WTC11 (cell line): ENCODE measurements around the gene CACNA1E. TPM values are rescaled to one million over a fixed set of nuclear protein-coding genes. Genes with fewer than 3 reads are reported as not detected.

Experiments used
- ATAC-seq: fragments of 200-7000 bp; cut with Tn5 transposase; 2 replicates; pipeline ENCODE4 v1.10.0; 2021; ENCODE audit warnings: mild to moderate bottlenecking, moderate library complexity
- CTCF ChIA-PET: fragments of 300-600 bp; sonication (Branson Sonifier 250); formaldehyde crosslinking; loops from one replicate; lab custom pipeline; 2021; ENCODE audit warnings: antibody characterized with exemption; lab: Charles Lee
- POLR2A ChIA-PET: fragments of 350-600 bp; sonication (Branson Sonifier 250); formaldehyde crosslinking; loops from one replicate; lab custom pipeline; 2021; ENCODE audit warnings: antibody characterized with exemption; lab: Charles Lee
- DNase-seq: peaks from one replicate; pipeline ENCODE4 v3.0.0; 2021; ENCODE audit warnings: low spot score
- H3K27ac Mint-ChIP-seq: 2 replicates; pipeline ENCODE4 v1.8.0; 2021; ENCODE audit warnings: mixed read lengths
- H3K27me3 Mint-ChIP-seq: 2 replicates; pipeline ENCODE4 v1.8.0; 2021; ENCODE audit warnings: low read depth, mild to moderate bottlenecking, moderate library complexity, mixed read lengths
- H3K36me3 Mint-ChIP-seq: 2 replicates; pipeline ENCODE4 v1.8.0; 2021; ENCODE audit warnings: mixed read lengths
- H3K4me1 Mint-ChIP-seq: 2 replicates; pipeline ENCODE4 v1.8.0; 2022; ENCODE audit warnings: mixed read lengths
- H3K4me3 Mint-ChIP-seq: 2 replicates; pipeline ENCODE4 v1.8.0; 2021; ENCODE audit warnings: mild to moderate bottlenecking, moderate library complexity, mixed read lengths
- H3K9me3 Mint-ChIP-seq: 2 replicates; pipeline ENCODE4 v1.8.0; 2021; ENCODE audit warnings: mixed read lengths
- ATF1 ChIP-seq: sonication (generic); formaldehyde crosslinking; IDR thresholded peaks from 2 replicates; pipeline ENCODE4 v1.8.1; 2023; ENCODE audit warnings: mild to moderate bottlenecking, moderate library complexity, missing genetic modification reagents
- ATF6 ChIP-seq: sonication (generic); formaldehyde crosslinking; IDR thresholded peaks from 2 replicates; pipeline ENCODE4 v1.8.1; 2023; ENCODE audit warnings: mild to moderate bottlenecking, missing genetic modification reagents
- CREM ChIP-seq: sonication (generic); formaldehyde crosslinking; IDR thresholded peaks from 2 replicates; pipeline ENCODE4 v1.8.1; 2022; ENCODE audit warnings: mild to moderate bottlenecking, missing genetic modification reagents, moderate library complexity
- GRHL2 ChIP-seq: fragments of 250-450 bp; sonication (Bioruptor Pico); IDR thresholded peaks from 2 replicates; pipeline ENCODE4 v1.8.0; 2022; ENCODE audit warnings: mild to moderate bottlenecking, moderate library complexity; ENCODE audit not compliant: insufficient replicate concordance, severe bottlenecking
- MYBL2 ChIP-seq: sonication (generic); formaldehyde crosslinking; IDR thresholded peaks from 2 replicates; pipeline ENCODE4 v1.8.1; 2023; ENCODE audit warnings: mild to moderate bottlenecking, moderate library complexity, missing genetic modification reagents
- NFATC4 ChIP-seq: fragments of 250-450 bp; sonication (Bioruptor Pico); IDR thresholded peaks from 2 replicates; pipeline ENCODE4 v1.9.0; 2021; ENCODE audit warnings: mild to moderate bottlenecking
- NFYB ChIP-seq: sonication (generic); formaldehyde crosslinking; conservative IDR thresholded peaks from 2 replicates; pipeline ENCODE4 v1.8.0; 2022; ENCODE audit warnings: low read depth, missing genetic modification reagents
- NR3C1 ChIP-seq: sonication (generic); formaldehyde crosslinking; conservative IDR thresholded peaks from 2 replicates; pipeline ENCODE4 v1.8.1; 2023; ENCODE audit warnings: low read depth, mild to moderate bottlenecking, missing genetic modification reagents
- OVOL2 ChIP-seq: fragments of 250-450 bp; sonication (Bioruptor Pico); IDR thresholded peaks from 2 replicates; pipeline ENCODE4 v1.9.0; 2021; ENCODE audit warnings: mild to moderate bottlenecking, borderline replicate concordance
- ZMAT4 ChIP-seq: fragments of 250-450 bp; sonication (Bioruptor Pico); IDR thresholded peaks from 2 replicates; pipeline ENCODE4 v1.9.0; 2021; ENCODE audit warnings: mild to moderate bottlenecking
- ZNF317 ChIP-seq: sonication (generic); formaldehyde crosslinking; IDR thresholded peaks from 2 replicates; pipeline ENCODE4 v1.8.1; 2023; ENCODE audit warnings: low read depth, mild to moderate bottlenecking, moderate library complexity, missing genetic modification reagents, borderline replicate concordance
- total RNA-seq: library from RNA; stranded (reverse); gene quantifications from 3 replicates; pipeline ENCODE4 v1.2.3, GENCODE V29; 2021
- TF ChIP-seq, protein P1 (sequence below): fragments of 250-450 bp; sonication (Bioruptor Pico); IDR thresholded peaks from 2 replicates; pipeline ENCODE4 v1.9.0; 2021; ENCODE audit warnings: mild to moderate bottlenecking
- TF ChIP-seq, protein P2 (sequence below): fragments of 250-450 bp; sonication (Bioruptor Pico); IDR thresholded peaks from 2 replicates; pipeline ENCODE4 v1.8.0; 2021; ENCODE audit warnings: mild to moderate bottlenecking
- TF ChIP-seq, protein P3 (sequence below): sonication (generic); formaldehyde crosslinking; IDR thresholded peaks from 2 replicates; pipeline ENCODE4 v1.8.1; 2022; ENCODE audit warnings: low read depth, mild to moderate bottlenecking, moderate library complexity, missing genetic modification reagents, borderline replicate concordance
- TF ChIP-seq, protein P4 (sequence below): sonication (generic); formaldehyde crosslinking; IDR thresholded peaks from 2 replicates; pipeline ENCODE4 v1.8.0; 2022; ENCODE audit warnings: mild to moderate bottlenecking, missing genetic modification reagents
- TF ChIP-seq, protein P5 (sequence below): sonication (generic); formaldehyde crosslinking; conservative IDR thresholded peaks from 2 replicates; pipeline ENCODE4 v1.8.1; 2022; ENCODE audit warnings: mild to moderate bottlenecking, missing genetic modification reagents

Gene CACNA1E
- total RNA-seq, 1 experiment from 2014 or later: 0.63 TPM

DNA sequence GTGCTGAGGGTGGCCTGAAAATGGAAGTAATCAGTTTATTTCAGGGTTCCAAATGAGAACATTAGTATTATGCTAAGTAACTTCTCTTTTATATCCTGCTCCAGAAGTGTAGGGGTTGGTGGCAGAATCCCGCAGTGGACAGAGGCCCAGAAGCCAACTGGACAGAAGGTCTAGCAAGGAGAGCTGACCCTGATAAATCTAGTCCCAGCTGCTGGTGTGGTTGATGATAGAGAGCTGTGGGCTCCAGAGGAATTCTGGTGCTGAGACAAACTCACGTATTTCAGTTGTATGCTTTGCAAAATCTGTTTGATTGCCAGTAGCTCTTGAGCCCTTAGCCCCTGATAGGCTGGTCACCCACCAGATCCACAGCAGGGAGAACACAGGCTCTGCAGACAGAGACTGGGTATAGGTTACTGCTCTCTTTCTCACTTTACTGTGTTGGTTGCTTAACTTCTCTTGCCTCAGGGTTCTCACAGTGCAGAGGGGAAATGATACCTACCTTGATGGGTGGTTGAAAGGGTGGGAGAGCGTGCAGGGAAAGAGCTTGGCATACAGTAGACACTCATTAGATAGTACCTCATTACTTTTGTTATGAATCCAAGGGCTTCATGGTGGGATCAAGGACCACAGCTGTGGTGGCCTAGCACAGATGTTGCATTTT lies 29.6 kb upstream of the CACNA1E start:
- ChIA-PET POLR2A (no interaction called here), CTCF (no interaction called here)
- ATAC-seq (no peak), DNase-seq (no peak)
- H3K9me3 Mint-ChIP-seq: peaks cover 22% of the 10 kb centered on the region
- H3K27me3 Mint-ChIP-seq: peaks cover 8% of the 10 kb centered on the region
- H3K27ac Mint-ChIP-seq: no peak overlapping the region
- H3K4me1 Mint-ChIP-seq: no peaks in the 10 kb centered on the region
- no peak overlapping the region for H3K4me3 Mint-ChIP-seq
- peaks cover 4% of the 10 kb centered on the region; the same call in 1 of the 2 replicates for H3K36me3 Mint-ChIP-seq
- TF ChIP-seq GRHL2 (no peak), MYBL2 (no peak), NFYB (CRISPR knock-in tag) (no peak), NFATC4 (CRISPR knock-in tag) (no peak)
- TF ChIP-seq, protein P1, sequence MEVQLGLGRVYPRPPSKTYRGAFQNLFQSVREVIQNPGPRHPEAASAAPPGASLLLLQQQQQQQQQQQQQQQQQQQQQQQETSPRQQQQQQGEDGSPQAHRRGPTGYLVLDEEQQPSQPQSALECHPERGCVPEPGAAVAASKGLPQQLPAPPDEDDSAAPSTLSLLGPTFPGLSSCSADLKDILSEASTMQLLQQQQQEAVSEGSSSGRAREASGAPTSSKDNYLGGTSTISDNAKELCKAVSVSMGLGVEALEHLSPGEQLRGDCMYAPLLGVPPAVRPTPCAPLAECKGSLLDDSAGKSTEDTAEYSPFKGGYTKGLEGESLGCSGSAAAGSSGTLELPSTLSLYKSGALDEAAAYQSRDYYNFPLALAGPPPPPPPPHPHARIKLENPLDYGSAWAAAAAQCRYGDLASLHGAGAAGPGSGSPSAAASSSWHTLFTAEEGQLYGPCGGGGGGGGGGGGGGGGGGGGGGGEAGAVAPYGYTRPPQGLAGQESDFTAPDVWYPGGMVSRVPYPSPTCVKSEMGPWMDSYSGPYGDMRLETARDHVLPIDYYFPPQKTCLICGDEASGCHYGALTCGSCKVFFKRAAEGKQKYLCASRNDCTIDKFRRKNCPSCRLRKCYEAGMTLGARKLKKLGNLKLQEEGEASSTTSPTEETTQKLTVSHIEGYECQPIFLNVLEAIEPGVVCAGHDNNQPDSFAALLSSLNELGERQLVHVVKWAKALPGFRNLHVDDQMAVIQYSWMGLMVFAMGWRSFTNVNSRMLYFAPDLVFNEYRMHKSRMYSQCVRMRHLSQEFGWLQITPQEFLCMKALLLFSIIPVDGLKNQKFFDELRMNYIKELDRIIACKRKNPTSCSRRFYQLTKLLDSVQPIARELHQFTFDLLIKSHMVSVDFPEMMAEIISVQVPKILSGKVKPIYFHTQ (CRISPR knock-in tag): no peak

- Mint-ChIP-seq H3K4me3 (no peak overlapping the region), H3K36me3 (peaks cover 4% of the 10 kb centered on the region), H3K9me3 (peaks cover 45% of the 10 kb centered on the region), H3K27ac (no peak overlapping the region), H3K4me1 (no peaks in the 10 kb centered on the region)
- CTCF ChIA-PET: interaction anchor here (0.9 kb wide), 1 partner anchor 22 kb away, joined by 3 read pairs; no protein-coding TSS in a partner anchor
- TF ChIP-seq, protein P2, sequence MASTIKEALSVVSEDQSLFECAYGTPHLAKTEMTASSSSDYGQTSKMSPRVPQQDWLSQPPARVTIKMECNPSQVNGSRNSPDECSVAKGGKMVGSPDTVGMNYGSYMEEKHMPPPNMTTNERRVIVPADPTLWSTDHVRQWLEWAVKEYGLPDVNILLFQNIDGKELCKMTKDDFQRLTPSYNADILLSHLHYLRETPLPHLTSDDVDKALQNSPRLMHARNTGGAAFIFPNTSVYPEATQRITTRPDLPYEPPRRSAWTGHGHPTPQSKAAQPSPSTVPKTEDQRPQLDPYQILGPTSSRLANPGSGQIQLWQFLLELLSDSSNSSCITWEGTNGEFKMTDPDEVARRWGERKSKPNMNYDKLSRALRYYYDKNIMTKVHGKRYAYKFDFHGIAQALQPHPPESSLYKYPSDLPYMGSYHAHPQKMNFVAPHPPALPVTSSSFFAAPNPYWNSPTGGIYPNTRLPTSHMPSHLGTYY (CRISPR knock-in tag): no peak
- TF ChIP-seq, protein P3, sequence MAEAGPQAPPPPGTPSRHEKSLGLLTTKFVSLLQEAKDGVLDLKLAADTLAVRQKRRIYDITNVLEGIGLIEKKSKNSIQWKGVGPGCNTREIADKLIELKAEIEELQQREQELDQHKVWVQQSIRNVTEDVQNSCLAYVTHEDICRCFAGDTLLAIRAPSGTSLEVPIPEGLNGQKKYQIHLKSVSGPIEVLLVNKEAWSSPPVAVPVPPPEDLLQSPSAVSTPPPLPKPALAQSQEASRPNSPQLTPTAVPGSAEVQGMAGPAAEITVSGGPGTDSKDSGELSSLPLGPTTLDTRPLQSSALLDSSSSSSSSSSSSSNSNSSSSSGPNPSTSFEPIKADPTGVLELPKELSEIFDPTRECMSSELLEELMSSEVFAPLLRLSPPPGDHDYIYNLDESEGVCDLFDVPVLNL: no peak
- no peak for TF ChIP-seq CREM (CRISPR knock-in tag)
- TF ChIP-seq, all 79 proteins: peak for 0
- POLR2A ChIA-PET: no interaction called here
- ATAC-seq (no peak), DNase-seq (no peak)
- peaks cover 8% of the 10 kb centered on the region for H3K27me3 Mint-ChIP-seq
Measured at GRCh38 chr1:181456551-181456950, 26.8 kb upstream of the CACNA1E start.

DNA sequence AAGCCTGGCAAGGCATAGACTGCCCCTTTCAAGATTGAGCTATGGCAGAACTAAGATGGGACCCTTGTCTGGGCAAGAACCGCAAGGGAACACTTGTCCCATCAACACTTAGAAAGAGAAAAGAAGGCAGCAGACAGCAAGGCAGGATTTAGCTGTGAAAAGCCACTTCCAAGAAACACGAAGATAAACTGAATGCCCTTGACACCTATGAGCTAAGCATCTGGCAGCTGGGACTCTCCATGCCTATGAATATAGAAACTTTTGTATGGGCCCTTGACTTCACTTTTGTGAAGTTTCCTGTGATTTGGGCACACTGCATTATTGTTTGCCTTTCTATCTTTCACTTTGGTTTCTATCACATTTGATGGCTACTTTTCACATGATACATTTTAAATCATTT lies 24.9 kb upstream of the CACNA1E start:
- no peak for ATAC-seq
- TF ChIP-seq ATF6 (no peak), NR3C1 (no peak), ATF1 (no peak), ZNF317 (CRISPR knock-in tag) (no peak), ZMAT4 (CRISPR knock-in tag) (no peak), OVOL2 (CRISPR knock-in tag) (no peak)
- TF ChIP-seq, protein P4, sequence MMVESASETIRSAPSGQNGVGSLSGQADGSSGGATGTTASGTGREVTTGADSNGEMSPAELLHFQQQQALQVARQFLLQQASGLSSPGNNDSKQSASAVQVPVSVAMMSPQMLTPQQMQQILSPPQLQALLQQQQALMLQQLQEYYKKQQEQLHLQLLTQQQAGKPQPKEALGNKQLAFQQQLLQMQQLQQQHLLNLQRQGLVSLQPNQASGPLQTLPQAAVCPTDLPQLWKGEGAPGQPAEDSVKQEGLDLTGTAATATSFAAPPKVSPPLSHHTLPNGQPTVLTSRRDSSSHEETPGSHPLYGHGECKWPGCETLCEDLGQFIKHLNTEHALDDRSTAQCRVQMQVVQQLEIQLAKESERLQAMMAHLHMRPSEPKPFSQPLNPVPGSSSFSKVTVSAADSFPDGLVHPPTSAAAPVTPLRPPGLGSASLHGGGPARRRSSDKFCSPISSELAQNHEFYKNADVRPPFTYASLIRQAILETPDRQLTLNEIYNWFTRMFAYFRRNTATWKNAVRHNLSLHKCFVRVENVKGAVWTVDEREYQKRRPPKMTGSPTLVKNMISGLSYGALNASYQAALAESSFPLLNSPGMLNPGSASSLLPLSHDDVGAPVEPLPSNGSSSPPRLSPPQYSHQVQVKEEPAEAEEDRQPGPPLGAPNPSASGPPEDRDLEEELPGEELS (CRISPR knock-in tag): no peak
- TF ChIP-seq, protein P5, sequence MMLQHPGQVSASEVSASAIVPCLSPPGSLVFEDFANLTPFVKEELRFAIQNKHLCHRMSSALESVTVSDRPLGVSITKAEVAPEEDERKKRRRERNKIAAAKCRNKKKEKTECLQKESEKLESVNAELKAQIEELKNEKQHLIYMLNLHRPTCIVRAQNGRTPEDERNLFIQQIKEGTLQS (CRISPR knock-in tag): no peak
- TF ChIP-seq, all 79 proteins: peak for 0
- POLR2A ChIA-PET: no interaction called here
- Mint-ChIP-seq H3K36me3 (peaks cover 4% of the 10 kb centered on the region), H3K4me3 (no peak overlapping the region), H3K27me3 (peaks cover 8% of the 10 kb centered on the region), H3K4me1 (no peaks in the 10 kb centered on the region), H3K9me3 (peaks cover 46% of the 10 kb centered on the region), H3K27ac (no peak overlapping the region)
- CTCF ChIA-PET: no interaction called here
- no peak for DNase-seq
